NT2/D1 (cell line): Measurements from ENCODE around the gene GAREM1.
"Not testable (repeated sequence)": the region's sequence is repeated elsewhere in the genome, so short reads cannot be mapped to it uniquely, and the experiment has no call there.

Experiments
- DNase-seq: peaks from one replicate; pipeline ENCODE4 v3.0.0-alpha.2; 2011; ENCODE audit warnings: low read depth, low spot score
- H3K27me3 ChIP-seq: 2 replicates; pipeline ENCODE4 v1.6.0; 2011; ENCODE audit warnings: mild to moderate bottlenecking; ENCODE audit not compliant: insufficient read length, insufficient read depth
- H3K36me3 ChIP-seq: 2 replicates; pipeline ENCODE4 v1.6.1; 2011; ENCODE audit warnings: mild to moderate bottlenecking, low read length, mixed read lengths; ENCODE audit not compliant: insufficient read depth, insufficient read length
- H3K4me1 ChIP-seq: 2 replicates; pipeline ENCODE4 v1.5.1; 2011; ENCODE audit not compliant: insufficient read depth, insufficient read length
- H3K4me3 ChIP-seq: 2 replicates; pipeline ENCODE4 v1.5.1; 2011; ENCODE audit warnings: low read depth; ENCODE audit not compliant: insufficient read length
- H3K9ac ChIP-seq: 2 replicates; pipeline ENCODE4 v1.6.0; 2011; ENCODE audit warnings: low read depth; ENCODE audit not compliant: insufficient read length
- H3K9me3 ChIP-seq: 2 replicates; pipeline ENCODE4 v1.5.1; 2011; ENCODE audit warnings: mild to moderate bottlenecking, low read length; ENCODE audit not compliant: insufficient read depth
- SUZ12 ChIP-seq: IDR thresholded peaks from 2 replicates; pipeline ENCODE4 v1.6.1; 2011; ENCODE audit not compliant: insufficient read length, insufficient read depth; ENCODE audit errors: extremely low read depth
- YY1 ChIP-seq: IDR thresholded peaks from 2 replicates; pipeline ENCODE4 v1.6.1; 2011; ENCODE audit not compliant: insufficient read length, insufficient read depth
- ZNF274 ChIP-seq: IDR thresholded peaks from 2 replicates; pipeline ENCODE4 v1.6.1; 2011; ENCODE audit warnings: mild to moderate bottlenecking, low read depth, low read length

The GAREM1 gene

GRCh38 chr18:32300914-32301313 lies 169.8 kb downstream of the GAREM1 start:
- no peak for DNase-seq
- H3K36me3 ChIP-seq = no peaks in the 10 kb centered on the region
- no peaks in the 10 kb centered on the region for H3K9me3 ChIP-seq
- no peak overlapping the region for H3K9ac ChIP-seq
- no peak overlapping the region for H3K4me3 ChIP-seq
- no peak for TF ChIP-seq YY1
- no peak for TF ChIP-seq ZNF274
- TF ChIP-seq SUZ12 = no peak
- no peaks in the 10 kb centered on the region for H3K27me3 ChIP-seq
- no peaks in the 10 kb centered on the region for H3K4me1 ChIP-seq

DNA sequence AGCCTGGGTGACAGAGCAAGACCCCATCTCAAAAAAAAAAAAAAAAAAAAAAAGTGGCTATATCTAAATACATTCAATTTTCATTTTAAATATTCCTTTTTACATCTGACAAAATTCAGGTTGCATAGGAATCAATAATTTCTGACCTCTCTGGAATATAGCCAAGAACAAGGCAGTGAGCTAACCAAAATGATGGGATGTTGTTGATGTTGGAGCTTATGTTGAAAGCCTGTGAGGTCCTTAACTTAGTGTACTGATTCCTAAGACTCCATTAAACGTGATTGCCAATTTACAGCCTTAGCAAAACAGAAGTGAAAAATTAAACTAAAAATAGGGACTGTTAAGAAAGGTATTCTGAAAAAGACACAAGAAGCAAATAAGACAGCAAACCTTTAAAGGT lies 171.2 kb downstream of the GAREM1 start:
- no peaks in the 10 kb centered on the region for H3K36me3 ChIP-seq
- no peaks in the 10 kb centered on the region for H3K9me3 ChIP-seq
- no peak overlapping the region for H3K4me3 ChIP-seq
- no peak for DNase-seq
- TF ChIP-seq ZNF274 (no peak), YY1 (no peak), SUZ12 (no peak)
- H3K4me1 ChIP-seq = no peaks in the 10 kb centered on the region
- no peak overlapping the region for H3K9ac ChIP-seq
- no peaks in the 10 kb centered on the region for H3K27me3 ChIP-seq

GRCh38 chr18:32298171-32298667 lies 172.5 kb downstream of the GAREM1 start:
- no peaks in the 10 kb centered on the region for H3K4me1 ChIP-seq
- H3K27me3 ChIP-seq = no peaks in the 10 kb centered on the region
- H3K4me3 ChIP-seq = no peak overlapping the region
- no peak for TF ChIP-seq SUZ12
- TF ChIP-seq YY1 = no peak
- TF ChIP-seq ZNF274 = no peak
- DNase-seq = no peak
- H3K9ac ChIP-seq = no peak overlapping the region
- no peaks in the 10 kb centered on the region for H3K9me3 ChIP-seq
- no peaks in the 10 kb centered on the region for H3K36me3 ChIP-seq

DNA sequence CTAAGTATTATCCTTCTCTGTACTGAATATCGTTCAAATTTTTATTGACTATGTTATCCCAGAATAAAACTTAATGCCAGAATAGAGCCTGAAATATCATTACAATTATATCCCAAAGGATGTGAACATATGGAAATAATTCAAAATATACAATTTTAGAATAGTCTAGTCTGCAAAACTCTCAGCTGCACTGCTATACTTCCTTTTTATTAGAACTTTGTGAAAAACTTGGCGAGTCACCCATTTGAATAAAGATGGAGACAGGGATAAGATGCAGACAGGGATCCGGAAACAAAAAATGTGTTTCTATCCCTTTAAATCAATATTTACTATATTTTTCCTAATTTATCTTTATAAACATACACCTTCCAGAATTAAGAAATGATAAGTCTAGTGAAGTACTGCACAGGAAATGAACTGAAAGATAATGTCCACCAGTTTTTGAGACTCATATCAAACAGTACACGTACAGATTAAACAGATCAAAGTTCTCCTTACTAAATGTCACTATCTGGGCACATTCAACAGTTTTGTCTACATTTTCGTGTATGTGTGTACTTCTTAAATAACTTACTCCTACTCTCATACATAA lies 173.0 kb downstream of the GAREM1 start:
- H3K4me1 ChIP-seq = no peaks in the 10 kb centered on the region
- DNase-seq = no peak
- no peaks in the 10 kb centered on the region for H3K36me3 ChIP-seq
- no peaks in the 10 kb centered on the region for H3K9me3 ChIP-seq
- no peak overlapping the region for H3K9ac ChIP-seq
- no peak for TF ChIP-seq ZNF274
- no peak overlapping the region for H3K4me3 ChIP-seq
- no peaks in the 10 kb centered on the region for H3K27me3 ChIP-seq

DNA sequence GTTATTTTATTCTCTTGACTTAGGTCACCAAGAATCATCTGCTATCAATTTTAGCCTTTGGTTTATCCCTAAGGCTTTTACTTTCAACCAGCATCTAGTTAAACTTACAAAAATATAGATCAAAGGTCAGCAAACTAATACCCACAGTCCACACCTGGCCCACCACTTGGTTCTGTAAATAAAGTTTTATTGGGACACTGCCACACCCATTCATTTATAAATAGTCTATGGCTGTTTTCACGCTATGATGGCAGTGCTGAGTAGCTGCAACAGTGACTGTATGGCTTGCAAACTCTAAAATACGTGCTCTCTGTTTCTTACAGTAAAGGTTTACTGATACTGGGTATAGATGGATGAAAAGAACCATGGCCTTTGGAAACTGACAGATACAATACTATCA lies 173.8 kb downstream of the GAREM1 start:
- no peaks in the 10 kb centered on the region for H3K36me3 ChIP-seq

GRCh38 chr18:32295604-32296003 lies 175.1 kb downstream of the GAREM1 start:
- no peak for DNase-seq
- H3K36me3 ChIP-seq = no peaks in the 10 kb centered on the region
- H3K4me3 ChIP-seq = no peak overlapping the region
- H3K4me1 ChIP-seq = no peaks in the 10 kb centered on the region
- H3K27me3 ChIP-seq = no peaks in the 10 kb centered on the region
- H3K9ac ChIP-seq = no peak overlapping the region
- H3K9me3 ChIP-seq = no peaks in the 10 kb centered on the region
- TF ChIP-seq SUZ12 (no peak), YY1 (no peak), ZNF274 (no peak)

More for the DNA sequence above, 173.8 kb downstream of the GAREM1 start:
- DNase-seq = no peak
- Histone ChIP-seq H3K9me3 (no peaks in the 10 kb centered on the region), H3K9ac (no peak overlapping the region), H3K27me3 (no peaks in the 10 kb centered on the region), H3K4me3 (no peak overlapping the region), H3K4me1 (no peaks in the 10 kb centered on the region)
- TF ChIP-seq ZNF274 (no peak), SUZ12 (no peak), YY1 (no peak)

- Histone ChIP-seq H3K27me3 (no peaks in the 10 kb centered on the region), H3K36me3 (no peaks in the 10 kb centered on the region), H3K9ac (no peak overlapping the region), H3K9me3 (no peaks in the 10 kb centered on the region), H3K4me1 (no peaks in the 10 kb centered on the region), H3K4me3 (no peak overlapping the region)
- DNase-seq = no peak
- TF ChIP-seq YY1 (no peak), SUZ12 (no peak), ZNF274 (no peak)
Observed at GRCh38 chr18:32293107-32293506, 177.6 kb downstream of the GAREM1 start.

DNA sequence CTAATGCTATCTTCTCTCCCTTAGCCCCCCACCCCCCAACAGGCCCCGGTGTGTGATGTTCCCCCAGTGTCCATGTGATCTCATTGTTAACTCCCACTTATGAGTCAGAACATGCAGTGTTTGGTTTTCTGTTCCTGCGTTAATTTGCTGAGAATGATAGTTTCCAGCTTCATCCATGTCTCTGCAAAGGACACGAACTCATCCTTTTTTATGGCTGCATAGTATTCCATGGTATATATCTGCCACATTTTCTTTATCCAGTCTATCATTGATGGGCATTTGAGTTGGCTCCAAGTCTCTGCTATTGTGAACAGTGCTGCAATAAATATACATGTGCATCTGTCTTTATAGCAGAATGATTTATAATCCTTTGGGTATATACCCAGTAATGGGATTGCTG lies 179.1 kb downstream of the GAREM1 start:
- H3K27me3 ChIP-seq, DNase-seq, H3K36me3 ChIP-seq, H3K4me3 ChIP-seq, H3K4me1 ChIP-seq, H3K9me3 ChIP-seq, H3K9ac ChIP-seq: not testable (repeated sequence)
